GM12878 (cell line): Measurements from ENCODE around the gene PTPRC. TPM values are rescaled to one million over a fixed set of nuclear protein-coding genes. Genes with fewer than 3 reads are reported as not detected.

Experiments used
- ATAC-seq: fragments of 200-7000 bp; cut with Tn5 transposase; 3 replicates; pipeline ENCODE4 v1.9.1; 2020; ENCODE audit warnings: mild to moderate bottlenecking, moderate library complexity
- BruUV-seq: library from RNA; stranded (reverse); fragments of 400-500 nt; replicated peaks from 2 replicates; lab custom pipeline; 2021; lab: Mats Ljungman, UMichigan
- CTCF ChIA-PET: fragments of 300-600 bp; sonication (Branson Sonifier 250); formaldehyde crosslinking; extraction: SDS; loops from one replicate; lab custom pipeline; 2021; ENCODE audit warnings: inconsistent platforms; lab: Yijun Ruan, JAX
- POLR2A ChIA-PET: fragments of 350-600 bp; formaldehyde crosslinking; extraction: SDS; loops from one replicate; lab custom pipeline; 2021; ENCODE audit warnings: inconsistent platforms; lab: Charles Lee
- RAD21 ChIA-PET: fragments of 300-600 bp; sonication (Branson Sonifier 250); formaldehyde crosslinking; loops from one replicate; lab custom pipeline; 2023; ENCODE audit warnings: antibody characterized with exemption; ENCODE audit not compliant: unreplicated experiment; lab: Charles Lee
- SMC1A ChIA-PET: fragments of 300-600 bp; sonication (Branson Sonifier 250); formaldehyde crosslinking; loops from one replicate; lab custom pipeline; 2023; ENCODE audit not compliant: unreplicated experiment, uncharacterized antibody; lab: Charles Lee
- DNase-seq: peaks from one replicate; pipeline ENCODE4 v3.0.0-alpha.2; 2011; ENCODE audit warnings: low read depth, low spot score
- FAIRE-seq: peaks from 3 replicates; lab custom pipeline; 2011; peaks lifted over from hg19 to GRCh38; lab: Jason Lieb, UNC
- H2AFZ ChIP-seq: 2 replicates; pipeline ENCODE4 v1.6.0; 2011; ENCODE audit warnings: low read depth, low read length, control low read depth; ENCODE audit not compliant: control insufficient read depth
- H3K27ac ChIP-seq: 2 replicates; pipeline ENCODE4 v1.5.1; 2011; ENCODE audit warnings: control low read depth; ENCODE audit not compliant: control insufficient read depth, insufficient read depth
- H3K27me3 ChIP-seq, 2 experiments: replicated peaks in 1 of 2; 2 replicates each; pipeline versions ENCODE4 v1.6.0 to v1.6.1; 2011; ENCODE audit warnings: low read length in 1 of 2; ENCODE audit not compliant: control insufficient read depth in 2 of 2, insufficient read depth in 2 of 2
- H3K36me3 ChIP-seq, 2 experiments: 2 replicates each; pipeline ENCODE4 v1.5.1; 2011; ENCODE audit warnings: low read length in 1 of 2; ENCODE audit not compliant: control insufficient read depth in 2 of 2, insufficient read depth in 2 of 2
- H3K4me1 ChIP-seq: 2 replicates; pipeline ENCODE4 v1.6.1; 2011; ENCODE audit warnings: mild to moderate bottlenecking, low read length, moderate library complexity, mixed read lengths; ENCODE audit not compliant: control insufficient read depth, insufficient read depth
- H3K4me2 ChIP-seq: 2 replicates; pipeline ENCODE4 v1.6.0; 2011; ENCODE audit warnings: control low read depth; ENCODE audit not compliant: control insufficient read depth, insufficient read depth
- H3K4me3 ChIP-seq: fragments of 200-600 bp; sonication (generic); 2 replicates; pipeline ENCODE4 v1.5.1; 2016
- H3K79me2 ChIP-seq: 2 replicates; pipeline ENCODE4 v1.6.0; 2011; ENCODE audit warnings: low read length; ENCODE audit not compliant: control insufficient read depth, insufficient read depth
- H3K9ac ChIP-seq: 2 replicates; pipeline ENCODE4 v1.8.0; 2011; ENCODE audit warnings: low read length, control low read depth, mixed read lengths; ENCODE audit not compliant: control insufficient read depth, insufficient read depth
- H3K9me3 ChIP-seq: replicated peaks from 3 replicates; pipeline ENCODE4 v1.5.1; 2011; ENCODE audit warnings: mild to moderate bottlenecking, low read length; ENCODE audit not compliant: control insufficient read depth, insufficient read depth
- H4K20me1 ChIP-seq: 2 replicates; pipeline ENCODE4 v1.6.0; 2011; ENCODE audit not compliant: control insufficient read depth, insufficient read depth
- ATF7 ChIP-seq: fragments of 450-650 bp; IDR thresholded peaks from 2 replicates; pipeline ENCODE4 v1.6.1; 2016; ENCODE audit warnings: low read depth, mild to moderate bottlenecking
- IKZF2 ChIP-seq, 2 experiments: fragments of 450-650 bp; IDR thresholded peaks; 2 replicates each; pipeline ENCODE4 v1.6.1; 2017; ENCODE audit warnings: mild to moderate bottlenecking in 2 of 2, moderate library complexity in 2 of 2
- WGBS: methylation state at CpG from one replicate; pipeline ENCODE4 v1.1.6; 2016; ENCODE audit warnings: low lambda C conversion rate; ENCODE audit not compliant: insufficient replicate concordance, insufficient coverage; ENCODE audit errors: missing lambda C conversion rate; 5-methylcytosine and 5-hydroxymethylcytosine counted together
- in situ Hi-C: fragments of 300-500 bp; cut with MboI; formaldehyde crosslinking; loops from 9 replicates; pipeline ENCODE4 v1.14.3; 2018; ENCODE audit warnings: mixed read lengths
- intact Hi-C: fragments of 100-400 bp; cut with micrococcal nuclease; formaldehyde crosslinking; loops from one replicate; pipeline ENCODE4 v1.14.2; 2022; ENCODE audit not compliant: unreplicated experiment
- polyA plus RNA-seq, 11 experiments: library from polyadenylated mRNA; depleted of rRNA in 4 of 11; unstranded in 6 of 11; stranded (reverse) in 5 of 11; fragments of >200 nt; fragmentation: Nextera tagmentation in 4 of 11; fragmentation: Illumina TruSeq in 1 of 11; extraction: Ambion mirVana in 4 of 11; extraction: Trizol in 1 of 11; gene quantifications; 1 replicate in 1 of 11; 2 replicates in 10 of 11; pipeline versions ENCODE4 v1.2.1 to v1.2.3, GENCODE V29; 2011 to 2016; ENCODE audit warnings: inconsistent platforms in 2 of 11, missing spikeins in 2 of 11, low read depth in 1 of 11
- total RNA-seq, 4 experiments: library from RNA; depleted of rRNA in 3 of 4; stranded (reverse); fragments of >200 nt in 3 of 4; fragmentation: Illumina TruSeq in 1 of 4; extraction: Trizol in 1 of 4; gene quantifications; 2 replicates each; pipeline versions ENCODE4 v1.2.1 to v1.2.3, GENCODE V29; 2013 to 2021
- TF ChIP-seq, protein P1 (sequence below): fragments of 150-350 bp; IDR thresholded peaks from 2 replicates; pipeline ENCODE4 v1.6.1; 2014; ENCODE audit warnings: mild to moderate bottlenecking, low read depth, low read length

Gene PTPRC
- total and polyA plus RNA-seq, 10 of the 15 experiments (the other 5 are each of a cell fraction or from before 2014, with no cell fraction given) = 72.9 to 221 (median 118) TPM

DNA sequence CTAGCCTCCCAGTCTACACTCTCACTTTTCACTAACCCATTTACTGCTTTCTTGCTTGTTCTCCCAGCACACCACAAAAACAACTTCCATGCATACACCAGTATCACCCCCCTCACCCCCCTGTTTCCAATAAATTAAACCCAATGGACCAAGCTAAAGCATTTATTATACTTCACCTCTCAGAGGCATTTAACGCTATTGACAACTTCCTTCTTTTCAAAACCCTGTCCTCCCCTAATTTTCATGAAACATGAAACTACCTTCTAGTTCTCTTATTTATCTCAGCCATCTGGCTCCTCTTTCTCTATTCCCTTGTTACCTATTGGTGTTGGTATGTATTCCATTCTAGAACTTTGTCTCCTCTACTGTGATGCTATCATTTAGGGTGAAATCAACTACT lies 32.3 kb downstream of the PTPRC start:
- RAD21 ChIA-PET = interaction anchor here (0.9 to 4.7 kb wide), 8 partner anchors 11 to 135 kb away, joined by 3 to 27 read pairs (median 4); partner anchors contain the start of gene PTPRC
- Histone ChIP-seq H3K4me1 (peaks cover 14% of the 10 kb centered on the region), H2AFZ (no peak overlapping the region), H4K20me1 (no peaks in the 10 kb centered on the region), H3K27me3 (no peaks in the 10 kb centered on the region), H3K4me2 (no peak overlapping the region), H3K36me3 (no peaks in the 10 kb centered on the region; a peak in 1 of 4 replicates), H3K4me3 (no peak overlapping the region), H3K79me2 (no peaks in the 10 kb centered on the region; the same call in none of the 2 replicates), H3K9me3 (peaks cover 3% of the 10 kb centered on the region; the same call in 1 of the 3 replicates), H3K27ac (no peak overlapping the region), H3K9ac (no peak overlapping the region)
- DNase-seq (no peak), FAIRE-seq (no peak), ATAC-seq (peak; percentile 57)
- CTCF ChIA-PET = interaction anchor here (0.8 to 2.6 kb wide), 3 partner anchors 10 to 15 kb away, joined by 3 to 17 read pairs (median 3); no protein-coding TSS in a partner anchor
- BruUV-seq = no TSS peak
- WGBS = 0% methylated on average over 1 of the region's 1 CpG
- POLR2A ChIA-PET = interaction anchor here (0.5 to 2.7 kb wide), 3 partner anchors 11 to 15 kb away, joined by 3 to 14 read pairs (median 4); no protein-coding TSS in a partner anchor
- intact Hi-C loops = no loop called here
- TF ChIP-seq IKZF2 (IDR thresholded peaks at IDR 0.05) = peak; percentile 23 to 40; a peak in 2 of 4 replicates
- TF ChIP-seq, protein P1, sequence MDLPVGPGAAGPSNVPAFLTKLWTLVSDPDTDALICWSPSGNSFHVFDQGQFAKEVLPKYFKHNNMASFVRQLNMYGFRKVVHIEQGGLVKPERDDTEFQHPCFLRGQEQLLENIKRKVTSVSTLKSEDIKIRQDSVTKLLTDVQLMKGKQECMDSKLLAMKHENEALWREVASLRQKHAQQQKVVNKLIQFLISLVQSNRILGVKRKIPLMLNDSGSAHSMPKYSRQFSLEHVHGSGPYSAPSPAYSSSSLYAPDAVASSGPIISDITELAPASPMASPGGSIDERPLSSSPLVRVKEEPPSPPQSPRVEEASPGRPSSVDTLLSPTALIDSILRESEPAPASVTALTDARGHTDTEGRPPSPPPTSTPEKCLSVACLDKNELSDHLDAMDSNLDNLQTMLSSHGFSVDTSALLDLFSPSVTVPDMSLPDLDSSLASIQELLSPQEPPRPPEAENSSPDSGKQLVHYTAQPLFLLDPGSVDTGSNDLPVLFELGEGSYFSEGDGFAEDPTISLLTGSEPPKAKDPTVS = no peak
- 0 out of 2 replicates have a peak, but pooled peaks have one; percentile 27 for TF ChIP-seq ATF7
- SMC1A ChIA-PET = interaction anchor here (1.0 to 9.7 kb wide), 12 partner anchors 7 to 152 kb away, joined by 3 to 100 read pairs (median 8); no protein-coding TSS in a partner anchor
- in situ Hi-C loops = loop anchor here (10.0 kb wide), 1 partner anchor 506 kb away; no protein-coding TSS in a partner anchor
